ENCODE data around the gene RNF2.

GRCh38 chr1:185054365-185055060 lies 9.2 kb downstream of the RNF2 start:
- TF ChIP-seq CTCF (IDR thresholded peaks at IDR 0.05) (no peak), POLR2A (IDR thresholded peaks at IDR 0.05) (no peak)
